Measurements from ENCODE around the gene DDC.

DNA sequence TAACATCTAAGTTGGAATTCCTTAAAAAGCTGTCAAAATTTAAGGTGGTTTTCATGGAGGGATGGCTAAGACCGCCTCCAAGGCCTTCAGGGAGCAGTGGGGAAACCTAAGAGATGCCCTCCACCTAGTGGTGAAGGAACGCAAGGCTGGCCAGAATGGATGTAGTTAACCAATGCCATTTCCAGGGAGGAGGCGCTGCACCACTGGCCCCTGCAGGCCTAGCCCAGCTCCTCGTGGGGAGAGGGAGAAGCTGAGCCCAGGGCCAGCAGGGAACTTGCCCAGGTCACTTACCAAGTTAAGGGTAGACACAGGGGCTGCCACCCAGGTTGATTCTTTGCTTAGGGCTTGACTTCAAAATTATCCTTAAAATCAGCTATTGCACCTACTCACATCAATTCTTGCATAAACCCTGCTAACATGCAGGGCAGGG, 147.1 kb downstream of the DDC start:
- TF ChIP-seq, protein P1, sequence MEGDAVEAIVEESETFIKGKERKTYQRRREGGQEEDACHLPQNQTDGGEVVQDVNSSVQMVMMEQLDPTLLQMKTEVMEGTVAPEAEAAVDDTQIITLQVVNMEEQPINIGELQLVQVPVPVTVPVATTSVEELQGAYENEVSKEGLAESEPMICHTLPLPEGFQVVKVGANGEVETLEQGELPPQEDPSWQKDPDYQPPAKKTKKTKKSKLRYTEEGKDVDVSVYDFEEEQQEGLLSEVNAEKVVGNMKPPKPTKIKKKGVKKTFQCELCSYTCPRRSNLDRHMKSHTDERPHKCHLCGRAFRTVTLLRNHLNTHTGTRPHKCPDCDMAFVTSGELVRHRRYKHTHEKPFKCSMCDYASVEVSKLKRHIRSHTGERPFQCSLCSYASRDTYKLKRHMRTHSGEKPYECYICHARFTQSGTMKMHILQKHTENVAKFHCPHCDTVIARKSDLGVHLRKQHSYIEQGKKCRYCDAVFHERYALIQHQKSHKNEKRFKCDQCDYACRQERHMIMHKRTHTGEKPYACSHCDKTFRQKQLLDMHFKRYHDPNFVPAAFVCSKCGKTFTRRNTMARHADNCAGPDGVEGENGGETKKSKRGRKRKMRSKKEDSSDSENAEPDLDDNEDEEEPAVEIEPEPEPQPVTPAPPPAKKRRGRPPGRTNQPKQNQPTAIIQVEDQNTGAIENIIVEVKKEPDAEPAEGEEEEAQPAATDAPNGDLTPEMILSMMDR (conservative IDR thresholded peaks at IDR 0.05; ENCODE audit: low read length): peak; percentile 97
- TF ChIP-seq EZH2phosphoT487 (IDR thresholded peaks at IDR 0.05; ENCODE audit: borderline replicate concordance): no peak

All from Loucy (cell line).